ENCODE data around the gene SNX5. TPM values are rescaled to one million over a fixed set of nuclear protein-coding genes. Genes with fewer than 3 reads are reported as not detected.

SNX5 gene
- total RNA-seq, 2 experiments from 2014 or later: 204 to 274 TPM

- peak overlapping the region; percentile 97 for H3K4me3 ChIP-seq (ENCODE audit: low read depth, low read length, poor library complexity, severe bottlenecking)
- peaks cover 100% of the 10 kb centered on the region for H3K4me1 ChIP-seq (ENCODE audit: insufficient read depth, low read length, poor library complexity, severe bottlenecking)
- POLR2A ChIA-PET: interaction anchor here (0.6 to 4.5 kb wide), 10 partner anchors 8 to 451 kb away, joined by 3 to 47 read pairs (median 4); partner anchors contain the start of gene SNX5
- no peak overlapping the region for H2AFZ ChIP-seq (ENCODE audit: low read length)
- peaks cover 74% of the 10 kb centered on the region for H4K20me1 ChIP-seq (ENCODE audit: insufficient read depth, low read length)
- peaks cover 100% of the 10 kb centered on the region for H3K79me2 ChIP-seq (ENCODE audit: insufficient read depth, low read depth, low read length)
- TF ChIP-seq EZH2phosphoT487 (IDR thresholded peaks at IDR 0.05; ENCODE audit: borderline replicate concordance, low read depth, low read length): no peak
- TF ChIP-seq CTCF (conservative IDR thresholded peaks at IDR 0.05; ENCODE audit: low read length): no peak
- peak overlapping the region; percentile 55 for H3K27ac ChIP-seq (ENCODE audit: low read depth, low read length, poor library complexity, severe bottlenecking)
- CTCF ChIA-PET (ENCODE audit: unreplicated experiment): interaction anchor here (0.5 to 1.4 kb wide), 2 partner anchors 19 to 95 kb away, joined by 3 read pairs; no protein-coding TSS in a partner anchor
- peaks cover 99% of the 10 kb centered on the region for H3K36me3 ChIP-seq (ENCODE audit: insufficient read depth, low read length)
- no peak for DNase-seq (ENCODE audit: low spot score)
- peak overlapping the region; percentile 92 for H3K4me2 ChIP-seq (ENCODE audit: low read length)
- BruUV-seq (replicated peaks): no TSS peak
- no peaks in the 10 kb centered on the region for H3K9me2 ChIP-seq (ENCODE audit: insufficient read depth, low read length)
- peaks cover 7% of the 10 kb centered on the region; the same call in 1 of the 2 replicates for H3K9me3 ChIP-seq (ENCODE audit: low read length)
- intact Hi-C loops (cut with micrococcal nuclease; ENCODE audit: unreplicated experiment): loop anchor here (1.0 kb wide), 1 partner anchor 8 kb away; no protein-coding TSS in a partner anchor
Measured at GRCh38 chr20:17958373-17959256, 10.0 kb downstream of the SNX5 start.

GRCh38 chr20:17957505-17958363 lies 10.9 kb downstream of the SNX5 start:
- H3K4me1 ChIP-seq (ENCODE audit: insufficient read depth, low read length, poor library complexity, severe bottlenecking): peaks cover 98% of the 10 kb centered on the region
- ChIA-PET CTCF (ENCODE audit: unreplicated experiment) (interaction anchor here (0.5 to 1.4 kb wide), 2 partner anchors 18 to 94 kb away, joined by 3 read pairs; no protein-coding TSS in a partner anchor), POLR2A (interaction anchor here (0.6 to 4.5 kb wide), 13 partner anchors 8 to 450 kb away, joined by 3 to 47 read pairs (median 4); partner anchors contain the start of gene SNX5)
- peaks cover 73% of the 10 kb centered on the region for H4K20me1 ChIP-seq (ENCODE audit: insufficient read depth, low read length)
- peaks cover 100% of the 10 kb centered on the region for H3K79me2 ChIP-seq (ENCODE audit: insufficient read depth, low read depth, low read length)
- H3K4me2 ChIP-seq (ENCODE audit: low read length): peak overlapping the region; percentile 92
- peak overlapping the region; percentile 10 for H3K4me3 ChIP-seq (ENCODE audit: low read depth, low read length, poor library complexity, severe bottlenecking)
- intact Hi-C loops (cut with micrococcal nuclease; ENCODE audit: unreplicated experiment): loop anchor here (1.0 to 2.0 kb wide), 2 partner anchors 9 to 15 kb away; no protein-coding TSS in a partner anchor
- H2AFZ ChIP-seq (ENCODE audit: low read length): no peak overlapping the region
- TSS peak; percentile 0 for BruUV-seq (replicated peaks)
- no peak for DNase-seq (ENCODE audit: low spot score)
- peaks cover 7% of the 10 kb centered on the region; the same call in 1 of the 2 replicates for H3K9me3 ChIP-seq (ENCODE audit: low read length)
- peaks cover 99% of the 10 kb centered on the region for H3K36me3 ChIP-seq (ENCODE audit: insufficient read depth, low read length)
- H3K9me2 ChIP-seq (ENCODE audit: insufficient read depth, low read length): no peaks in the 10 kb centered on the region
- H3K27ac ChIP-seq (ENCODE audit: low read depth, low read length, poor library complexity, severe bottlenecking): peak overlapping the region; percentile 55
- no peak for TF ChIP-seq CTCF (conservative IDR thresholded peaks at IDR 0.05; ENCODE audit: low read length)
- TF ChIP-seq EZH2phosphoT487 (IDR thresholded peaks at IDR 0.05; ENCODE audit: borderline replicate concordance, low read depth, low read length): no peak

All from OCI-LY7 (cell line).